SU-DHL-6 (cell line): ENCODE measurements around the gene ASAP2.

Experiments
- H2AFZ ChIP-seq: fragments of 200-600 bp; sonication (generic); 2 replicates; pipeline ENCODE4 v1.6.1; 2014; ENCODE audit warnings: low read depth, mild to moderate bottlenecking, moderate library complexity, mixed read lengths, antibody characterized with exemption, low read length; ENCODE audit not compliant: severe bottlenecking
- H3F3A ChIP-seq: fragments of 200-600 bp; shearing (Covaris generic); 2 replicates; pipeline ENCODE4 v1.6.0; 2016; ENCODE audit warnings: antibody characterized with exemption, mild to moderate bottlenecking; ENCODE audit not compliant: insufficient read depth
- H3K27ac ChIP-seq: fragments of 200-600 bp; sonication (generic); 2 replicates; pipeline ENCODE4 v1.5.1; 2016; ENCODE audit warnings: low read depth, mild to moderate bottlenecking, low read length, moderate library complexity, mixed read lengths
- H3K27me3 ChIP-seq: fragments of 200-600 bp; sonication (generic), shearing (Covaris generic); 2 replicates; pipeline ENCODE4 v1.6.0; 2014; ENCODE audit warnings: mild to moderate bottlenecking, low read length
- H3K36me3 ChIP-seq: fragments of 200-600 bp; sonication (generic); 2 replicates; pipeline ENCODE4 v1.6.1; 2014; ENCODE audit warnings: mild to moderate bottlenecking, low read length, mixed read lengths
- H3K4me2 ChIP-seq: fragments of 300-600, 200-600 bp; shearing (Covaris generic), sonication (generic); 2 replicates; pipeline ENCODE4 v1.6.0; 2014; ENCODE audit warnings: low read length, low read depth, mild to moderate bottlenecking; ENCODE audit not compliant: poor library complexity, severe bottlenecking
- H3K4me3 ChIP-seq: fragments of 200-600 bp; sonication (generic); 2 replicates; pipeline ENCODE4 v1.5.1; 2014; ENCODE audit warnings: antibody characterized with exemption, low read length, mild to moderate bottlenecking, mixed read lengths; ENCODE audit not compliant: insufficient read depth, poor library complexity, severe bottlenecking
- H3K79me2 ChIP-seq: fragments of 200-600 bp; sonication (generic); 2 replicates; pipeline ENCODE4 v1.6.1; 2014; ENCODE audit warnings: mild to moderate bottlenecking, low read length, moderate library complexity; ENCODE audit not compliant: insufficient read depth
- H3K9ac ChIP-seq: fragments of 200-600 bp; sonication (generic); 2 replicates; pipeline ENCODE4 v1.7.0; 2014; ENCODE audit warnings: mild to moderate bottlenecking, low read length
- H3K9me2 ChIP-seq: fragments of 200-600 bp; sonication (generic); replicated peaks from 2 replicates; pipeline ENCODE4 v1.6.1; 2014; ENCODE audit warnings: low read length; ENCODE audit not compliant: insufficient read depth
- H3K9me3 ChIP-seq: fragments of 200-600 bp; sonication (generic); 2 replicates; pipeline ENCODE4 v1.6.1; 2014; ENCODE audit warnings: low read length, mixed read lengths; ENCODE audit not compliant: insufficient read depth
- H4K20me1 ChIP-seq: fragments of 200-600 bp; sonication (generic); 2 replicates; pipeline ENCODE4 v1.6.1; 2014; ENCODE audit warnings: low read depth, mild to moderate bottlenecking, antibody characterized with exemption, low read length, moderate library complexity, mixed read lengths
- CTCF ChIP-seq: fragments of 200-600 bp; sonication (generic); IDR thresholded peaks from one replicate; pipeline ENCODE4 v1.5.1; 2017; ENCODE audit warnings: antibody characterized with exemption, mild to moderate bottlenecking, low read length, moderate library complexity; ENCODE audit not compliant: insufficient read depth, poor library complexity, severe bottlenecking
- EZH2phosphoT487 ChIP-seq: fragments of 200-600 bp; sonication (generic), shearing (Covaris generic); conservative IDR thresholded peaks from 2 replicates; pipeline ENCODE4 v1.6.1; 2018; ENCODE audit warnings: mild to moderate bottlenecking, antibody characterized with exemption, low read length, moderate library complexity, mixed read lengths

The ASAP2 gene

DNA sequence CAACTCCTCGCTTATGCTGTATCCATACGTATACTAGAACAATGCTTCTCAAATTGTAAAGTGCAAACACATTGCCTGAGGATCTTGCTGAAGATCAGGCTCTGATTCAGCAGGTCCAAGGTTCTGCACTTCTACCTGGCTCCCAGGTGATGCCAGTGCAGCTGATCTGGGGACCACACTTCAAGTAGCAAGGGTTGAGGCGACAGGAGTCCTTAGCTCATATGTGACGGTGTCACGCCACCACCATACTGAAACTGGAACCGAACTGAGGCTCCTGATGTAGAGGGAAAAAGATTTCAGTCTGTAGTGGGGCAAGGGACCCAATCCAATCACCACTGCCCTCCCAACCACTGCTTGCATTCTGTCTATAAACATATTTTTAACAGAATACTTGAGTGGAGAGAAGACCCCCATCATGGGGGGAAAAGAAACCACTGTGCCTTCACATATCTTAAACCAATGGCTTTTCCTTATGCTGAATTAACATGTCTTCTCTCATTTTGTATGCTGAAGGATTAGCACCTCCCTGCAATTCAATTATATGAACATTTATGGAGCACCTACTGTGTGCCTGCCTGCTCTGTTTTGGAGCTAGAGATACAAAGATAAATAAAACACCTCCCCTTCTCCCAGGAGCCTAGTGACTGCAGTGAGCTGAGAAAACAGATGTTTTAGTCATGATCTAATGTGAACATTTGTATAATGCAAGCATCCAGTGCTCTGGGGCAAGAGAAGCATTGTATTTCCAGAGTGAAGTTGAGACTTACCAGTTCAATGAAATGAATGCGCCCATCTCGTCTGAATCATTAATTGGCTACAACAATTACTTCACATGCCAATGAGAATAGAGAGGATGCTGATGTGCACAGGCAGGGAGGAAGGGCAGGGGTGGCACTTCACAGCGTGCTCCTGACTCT, 6.6 kb upstream of the ASAP2 start:
- H3K36me3 ChIP-seq = no peaks in the 10 kb centered on the region
- no peaks in the 10 kb centered on the region for H4K20me1 ChIP-seq
- H2AFZ ChIP-seq = no peak overlapping the region
- H3K27me3 ChIP-seq = no peaks in the 10 kb centered on the region
- H3K9ac ChIP-seq = no peak overlapping the region
- no peaks in the 10 kb centered on the region for H3K79me2 ChIP-seq
- TF ChIP-seq CTCF = no peak
- no peak for TF ChIP-seq EZH2phosphoT487
- H3F3A ChIP-seq = no peaks in the 10 kb centered on the region
- no peak overlapping the region for H3K27ac ChIP-seq
- H3K9me3 ChIP-seq = no peaks in the 10 kb centered on the region
- no peak overlapping the region for H3K4me3 ChIP-seq
- H3K9me2 ChIP-seq = no peaks in the 10 kb centered on the region
- H3K4me2 ChIP-seq = no peak overlapping the region

DNA sequence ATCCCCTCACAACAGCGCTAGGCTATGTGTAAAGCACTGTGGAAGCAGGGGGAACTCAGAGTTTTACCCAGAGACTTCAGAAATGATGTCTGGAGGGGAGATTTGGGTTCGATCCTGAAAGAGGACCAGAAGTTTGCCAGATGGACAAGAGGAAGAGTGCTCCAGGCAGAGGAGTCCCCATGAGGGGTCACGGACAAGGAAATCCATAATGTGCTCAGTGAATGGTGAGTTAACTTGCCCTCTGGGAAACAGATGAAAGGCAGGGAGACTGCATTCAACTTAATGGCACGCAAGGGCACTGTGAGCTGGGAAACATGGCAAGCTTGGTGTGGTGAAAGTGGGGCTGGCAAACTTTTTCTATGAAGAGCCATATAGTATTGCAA, 6.0 kb upstream of the ASAP2 start:
- H4K20me1 ChIP-seq = no peaks in the 10 kb centered on the region
- H3K36me3 ChIP-seq = no peaks in the 10 kb centered on the region
- H3K9me2 ChIP-seq = no peaks in the 10 kb centered on the region
- no peaks in the 10 kb centered on the region for H3K79me2 ChIP-seq
- no peaks in the 10 kb centered on the region for H3K9me3 ChIP-seq
- H3K4me3 ChIP-seq = no peak overlapping the region
- H3F3A ChIP-seq = no peaks in the 10 kb centered on the region
- no peaks in the 10 kb centered on the region for H3K27me3 ChIP-seq
- no peak overlapping the region for H3K27ac ChIP-seq
- no peak overlapping the region for H3K4me2 ChIP-seq
- H2AFZ ChIP-seq = no peak overlapping the region
- no peak for TF ChIP-seq EZH2phosphoT487
- no peak for TF ChIP-seq CTCF
- H3K9ac ChIP-seq = no peak overlapping the region

DNA sequence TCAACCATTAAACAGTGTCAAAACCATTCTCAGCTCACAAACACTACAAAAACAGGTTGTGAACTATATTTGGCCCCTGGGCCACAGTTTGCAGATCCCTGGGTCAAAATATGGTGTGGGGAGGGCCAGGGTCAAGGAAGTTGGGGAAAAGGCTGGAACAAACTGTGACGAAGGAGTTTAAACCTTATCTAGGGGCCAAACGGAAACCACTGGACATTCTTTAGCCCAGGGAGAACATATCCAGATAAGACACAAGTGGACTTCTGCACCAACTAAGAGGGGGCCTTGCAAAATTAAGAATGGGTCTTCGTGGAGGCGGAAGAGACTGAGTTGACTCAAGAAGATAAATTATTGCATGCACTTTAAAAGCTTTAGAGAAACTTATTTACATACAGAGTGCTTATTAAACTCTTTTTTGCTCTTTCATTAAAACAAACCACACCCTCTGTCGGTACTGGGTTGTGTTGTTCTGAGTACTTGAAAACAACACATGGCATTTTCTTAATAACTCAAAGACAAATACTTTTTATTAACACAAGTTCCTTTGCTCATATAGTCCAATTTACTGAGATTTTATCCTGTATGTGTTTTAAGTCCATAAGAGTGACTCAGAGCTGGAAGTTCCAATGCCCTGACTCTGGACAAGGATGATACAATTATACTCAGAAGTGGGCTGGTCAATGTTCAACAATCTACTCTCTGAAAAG, 5.3 kb upstream of the ASAP2 start:
- H3K27ac ChIP-seq = no peak overlapping the region
- no peaks in the 10 kb centered on the region for H3K9me3 ChIP-seq
- no peaks in the 10 kb centered on the region for H3K36me3 ChIP-seq
- no peak overlapping the region for H3K4me3 ChIP-seq
- no peak overlapping the region for H3K4me2 ChIP-seq
- TF ChIP-seq CTCF (no peak), EZH2phosphoT487 (no peak)
- H3K9me2 ChIP-seq = no peaks in the 10 kb centered on the region
- H3F3A ChIP-seq = no peaks in the 10 kb centered on the region
- H3K27me3 ChIP-seq = no peaks in the 10 kb centered on the region
- H3K79me2 ChIP-seq = no peaks in the 10 kb centered on the region
- H2AFZ ChIP-seq = no peak overlapping the region
- no peaks in the 10 kb centered on the region for H4K20me1 ChIP-seq
- H3K9ac ChIP-seq = no peak overlapping the region
